ENCODE measurements around the gene TTC39C. TPM values are rescaled to one million over a fixed set of nuclear protein-coding genes. Genes with fewer than 3 reads are reported as not detected.

Gene TTC39C
- total RNA-seq, 1 experiment from 2014 or later, result 22.8 TPM

DNA sequence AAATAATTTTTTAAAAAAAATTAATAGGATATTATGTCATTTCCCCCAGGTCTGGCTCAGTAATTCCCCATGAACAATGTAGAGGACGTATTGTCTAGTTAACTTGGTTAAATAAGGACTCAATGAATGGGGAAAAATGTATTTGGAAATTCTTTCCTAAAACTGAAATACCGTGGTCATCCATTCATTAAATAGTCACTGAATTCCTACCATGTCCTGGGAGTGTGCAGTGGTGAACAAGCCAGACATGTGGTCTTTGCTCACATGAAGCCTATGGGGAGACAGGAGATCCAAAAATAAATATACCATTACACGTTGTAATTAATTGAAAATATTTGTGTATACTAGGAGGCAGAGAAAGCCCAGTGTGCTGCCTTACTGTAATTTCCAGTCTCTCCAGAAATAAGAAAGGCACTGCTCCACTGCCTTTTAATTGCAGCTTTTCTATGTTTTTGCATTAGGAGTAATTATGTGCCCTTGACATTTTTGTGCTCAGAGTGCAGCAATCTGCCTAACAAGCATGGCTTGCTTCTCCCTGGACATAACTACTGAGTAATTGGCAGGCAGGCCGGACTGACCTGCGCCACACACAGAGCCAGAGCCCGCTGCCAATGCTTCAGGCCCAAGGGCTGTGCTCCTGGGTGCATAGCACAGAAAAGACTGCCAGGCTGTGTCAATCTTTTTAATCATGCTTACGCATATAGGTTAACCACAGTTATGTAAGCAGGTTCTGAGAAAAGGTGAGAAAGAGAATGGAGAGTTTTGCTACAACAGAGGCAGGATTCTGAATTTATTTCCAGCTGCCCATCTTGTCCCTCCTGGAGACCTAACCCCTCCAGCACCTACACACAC, 22.2 kb upstream of the TTC39C start:
- DNase-seq (ENCODE audit: low read depth), result no peak

GRCh38 chr18:23992941-23993280, 21.6 kb upstream of the TTC39C start:
- no peak for DNase-seq (ENCODE audit: low read depth)

DNA sequence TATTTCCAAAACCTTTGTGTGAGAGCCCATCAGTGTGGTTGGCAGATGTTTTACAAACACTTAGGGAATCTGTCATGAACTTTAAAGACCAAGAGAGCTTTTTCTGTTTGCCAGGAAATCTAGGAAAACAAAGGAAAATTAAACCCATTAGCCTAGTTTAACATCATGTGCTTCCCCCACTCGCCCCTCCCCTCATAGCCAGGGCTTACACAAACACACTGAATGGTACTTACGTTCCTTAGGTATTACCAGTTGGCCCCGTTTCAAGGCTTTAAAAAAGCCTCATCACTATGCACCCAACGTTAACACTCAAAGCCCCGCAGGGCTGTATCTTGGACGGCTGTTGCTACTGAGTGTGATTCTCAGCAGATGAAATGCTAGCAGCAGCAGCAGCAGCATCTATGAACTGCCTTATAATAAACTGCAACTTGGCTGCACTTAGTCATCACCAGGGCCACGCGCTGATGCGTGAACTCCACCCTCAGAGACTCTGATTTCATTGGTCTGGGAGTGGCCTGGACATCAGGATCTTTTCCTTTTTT, 20.1 kb upstream of the TTC39C start:
- peak; percentile 83 for DNase-seq (ENCODE audit: low read depth)

GRCh38 chr18:23995180-23995579, 19.4 kb upstream of the TTC39C start:
- DNase-seq (ENCODE audit: low read depth), result no peak

- DNase-seq (ENCODE audit: low read depth), result no peak
Observed at GRCh38 chr18:23998018-23998417, 16.5 kb upstream of the TTC39C start.

DNA sequence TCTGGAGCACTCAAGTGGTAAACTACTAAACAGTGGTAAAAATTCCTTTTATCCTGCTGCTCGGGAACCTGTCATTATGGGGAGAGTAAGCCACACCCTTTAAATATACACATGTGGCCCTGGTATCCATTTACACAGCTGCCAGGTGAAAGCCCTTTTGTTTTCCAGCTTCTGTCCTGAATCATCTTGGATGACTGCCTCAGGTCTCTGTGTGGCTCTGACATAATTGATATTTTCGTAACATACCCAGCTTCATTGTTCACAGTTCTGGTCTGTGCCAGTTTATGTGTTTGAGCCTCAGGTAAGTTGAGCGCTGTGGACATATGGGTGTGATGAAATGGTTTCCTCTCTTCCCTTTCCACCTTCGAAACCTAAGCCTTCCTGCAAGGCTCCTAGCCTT, 15.7 kb upstream of the TTC39C start:
- no peak for DNase-seq (ENCODE audit: low read depth)

- DNase-seq (ENCODE audit: low read depth), result no peak
Observed at GRCh38 chr18:24000613-24001490, 13.7 kb upstream of the TTC39C start.

GRCh38 chr18:24002479-24002878, 12.1 kb upstream of the TTC39C start:
- DNase-seq (ENCODE audit: low read depth), result no peak

- DNase-seq (ENCODE audit: low read depth), result no peak
Observed at GRCh38 chr18:24003288-24003687, 11.3 kb upstream of the TTC39C start.

GRCh38 chr18:24003903-24004640, 10.5 kb upstream of the TTC39C start:
- peak; percentile 20 for DNase-seq (ENCODE audit: low read depth)

- no peak for DNase-seq (ENCODE audit: low read depth)
Observed at GRCh38 chr18:24006712-24007313, 7.7 kb upstream of the TTC39C start.

GRCh38 chr18:24009246-24009645, 5.3 kb upstream of the TTC39C start:
- no peak for DNase-seq (ENCODE audit: low read depth)

DNA sequence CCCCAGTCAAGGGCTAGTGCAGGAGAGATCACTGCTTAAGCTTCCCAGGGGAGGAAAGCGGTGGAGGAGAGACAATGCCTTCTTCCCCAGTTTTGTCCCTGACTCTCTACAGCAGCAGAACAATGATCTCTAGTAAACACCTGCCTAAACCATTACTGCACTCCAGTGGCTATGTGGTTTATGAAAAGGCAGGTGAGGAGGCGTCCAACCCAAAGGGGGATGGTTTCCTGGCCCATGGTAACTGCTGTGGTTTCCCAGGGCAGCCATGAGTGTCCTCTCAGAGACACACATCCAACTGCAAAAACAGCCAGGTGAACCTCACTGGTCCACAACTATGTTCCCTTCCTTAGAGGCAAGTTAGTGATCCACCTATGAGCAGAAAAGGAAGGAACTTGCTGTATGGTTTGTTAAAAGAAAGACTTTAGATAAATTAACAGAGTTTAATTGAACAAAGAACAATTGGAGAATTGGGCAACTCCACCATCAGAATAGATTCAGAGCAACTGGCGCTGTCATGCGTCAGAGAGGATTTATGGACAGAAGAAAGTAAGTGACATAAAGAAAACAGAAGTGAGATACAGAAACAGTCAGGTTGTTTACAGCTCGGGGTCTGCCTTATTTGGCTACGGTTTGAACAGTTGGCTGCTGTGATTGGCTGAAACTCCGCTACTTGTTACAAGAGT, 4.8 kb upstream of the TTC39C start:
- DNase-seq (ENCODE audit: low read depth), result no peak

- no peak for DNase-seq (ENCODE audit: low read depth)
Observed at GRCh38 chr18:24010673-24011072, 3.9 kb upstream of the TTC39C start.

- DNase-seq (ENCODE audit: low read depth), result no peak
Observed at GRCh38 chr18:24011123-24011917, 3.2 kb upstream of the TTC39C start.

DNA sequence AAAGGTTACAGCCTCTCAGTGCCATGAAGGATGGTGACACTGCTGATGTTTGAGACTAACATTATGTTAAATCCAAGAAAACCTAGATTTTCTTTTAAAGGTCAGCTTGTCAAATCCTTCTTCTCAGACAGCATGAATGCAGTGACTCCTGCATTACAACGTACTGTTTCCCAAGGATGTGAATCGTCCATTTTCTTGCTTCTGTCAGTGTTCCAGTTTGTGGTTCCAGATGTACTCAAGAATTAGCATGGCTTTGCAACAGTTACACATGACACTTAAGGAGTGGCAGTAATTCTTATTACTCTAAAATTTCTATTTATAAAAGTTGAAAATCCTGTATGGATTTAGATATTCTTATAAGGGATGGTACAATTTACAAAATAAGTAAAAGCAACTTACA, 1.5 kb upstream of the TTC39C start:
- no peak for DNase-seq (ENCODE audit: low read depth)

GRCh38 chr18:24014986-24015638, 558 bp downstream of the TTC39C start:
- peak; percentile 60 for DNase-seq (ENCODE audit: low read depth)

DNA sequence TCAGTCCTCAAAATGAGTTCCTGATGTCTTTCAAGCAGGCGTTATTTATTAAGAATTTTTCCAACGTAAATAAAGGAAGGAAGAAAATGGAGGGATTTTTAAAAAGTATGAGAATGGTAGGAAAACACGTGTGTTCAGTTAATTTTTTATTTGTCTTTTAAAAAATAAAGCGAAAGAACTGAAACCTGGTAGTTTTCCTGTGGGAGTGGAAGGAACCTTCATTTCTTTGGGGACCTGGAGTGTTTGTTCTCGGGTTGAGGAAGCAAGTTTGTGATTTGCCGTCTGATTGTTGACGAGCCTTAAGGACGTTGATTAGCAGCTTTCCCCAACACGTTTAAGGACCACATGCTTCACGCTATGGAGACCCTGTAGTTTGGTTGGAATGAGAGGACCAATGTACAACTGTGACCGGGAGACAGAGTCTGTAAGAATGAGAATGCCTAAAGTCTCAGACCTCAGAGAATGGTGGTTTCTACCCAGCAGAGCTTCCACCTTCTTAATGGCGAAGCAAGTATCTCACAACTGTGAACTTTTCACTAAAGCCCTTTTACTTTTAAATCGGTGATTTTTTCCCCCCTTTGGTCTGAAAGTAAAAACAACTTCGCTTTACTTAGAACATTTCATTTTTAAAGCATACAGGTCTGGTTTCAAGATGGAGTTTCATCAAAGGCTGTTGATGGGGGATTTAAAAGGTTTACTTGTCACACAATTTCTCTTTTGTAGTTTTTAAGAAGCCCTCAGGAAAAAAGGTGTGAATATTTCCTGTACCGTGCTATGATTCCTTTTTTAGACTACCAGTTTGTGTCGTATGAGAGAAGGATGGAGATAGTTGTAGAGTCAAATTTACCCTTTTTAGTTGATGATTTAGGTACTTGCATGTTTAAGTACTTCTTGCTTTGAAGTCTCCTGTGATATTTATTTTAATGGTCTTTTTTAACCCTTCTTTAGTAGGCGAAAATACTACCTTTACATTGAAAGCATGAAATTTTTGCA, 1.4 kb downstream of the TTC39C start:
- no peak for DNase-seq (ENCODE audit: low read depth)
